CD14-positive monocyte (primary cell): ENCODE measurements around the gene NECTIN1. TPM values are rescaled to one million over a fixed set of nuclear protein-coding genes. Genes with fewer than 3 reads are reported as not detected.

ENCODE experiments used
- DNase-seq, 3 donors: peaks; one replicate each; pipeline ENCODE4 v3.0.0-alpha.2; 2011 to 2022
- H2AFZ ChIP-seq: 2 replicates; pipeline ENCODE4 v1.6.0; 2012; ENCODE audit warnings: mild to moderate bottlenecking, low read depth, low read length, inconsistent platforms; ENCODE audit not compliant: insufficient read depth, poor library complexity, severe bottlenecking
- H3K27ac ChIP-seq, 2 donors: 1 replicate in 1 of 2; 2 replicates in 1 of 2; pipeline ENCODE4 v1.5.1; 2012 to 2013; ENCODE audit warnings: low read length in 2 of 2, control low read depth in 1 of 2, inconsistent platforms in 1 of 2, low read depth in 1 of 2, mild to moderate bottlenecking in 1 of 2
- H3K27me3 ChIP-seq, 2 donors: one replicate each; pipeline versions ENCODE4 v1.6.0 to v1.6.1; 2011 to 2013; ENCODE audit warnings: low read length in 2 of 2; ENCODE audit not compliant: control insufficient read depth in 2 of 2, insufficient read depth in 2 of 2
- H3K36me3 ChIP-seq, 2 donors: replicated peaks in 1 of 2; 1 replicate in 1 of 2; 2 replicates in 1 of 2; pipeline versions ENCODE4 v1.5.1 to v1.6.1; 2012 to 2013; ENCODE audit warnings: low read length in 2 of 2, control low read depth in 1 of 2, inconsistent platforms in 1 of 2, mild to moderate bottlenecking in 1 of 2; ENCODE audit not compliant: insufficient read depth in 2 of 2, control insufficient read depth in 1 of 2
- H3K4me1 ChIP-seq, 2 donors: 1 replicate in 1 of 2; 2 replicates in 1 of 2; pipeline versions ENCODE4 v1.5.1 to v1.6.1; 2012 to 2013; ENCODE audit warnings: low read length in 2 of 2, control low read depth in 1 of 2, inconsistent platforms in 1 of 2, mild to moderate bottlenecking in 1 of 2, moderate library complexity in 1 of 2; ENCODE audit not compliant: insufficient read depth in 2 of 2, control insufficient read depth in 1 of 2
- H3K4me2 ChIP-seq: replicated peaks from 2 replicates; pipeline ENCODE3; 2012; ENCODE audit warnings: low read length, moderate library complexity, mild to moderate bottlenecking; ENCODE audit not compliant: poor library complexity, severe bottlenecking; ENCODE audit errors: extremely low read depth
- H3K4me3 ChIP-seq, 3 experiments: fragments of 200-600 bp in 1 of 3; sonication (generic) in 1 of 3; replicated peaks in 1 of 3; 1 replicate in 2 of 3; 2 replicates in 1 of 3; pipeline ENCODE4 v1.5.1; 2011 to 2013; ENCODE audit warnings: low read length in 3 of 3, mild to moderate bottlenecking in 3 of 3, control low read depth in 2 of 3, low read depth in 2 of 3, inconsistent platforms in 1 of 3, moderate library complexity in 1 of 3
- H3K79me2 ChIP-seq: 2 replicates; pipeline ENCODE4 v1.6.0; 2012; ENCODE audit warnings: mild to moderate bottlenecking, control low read depth, inconsistent platforms, low read length, moderate library complexity; ENCODE audit not compliant: insufficient read depth
- H3K9ac ChIP-seq: 2 replicates; pipeline ENCODE4 v1.6.0; 2017; ENCODE audit warnings: low read length, mild to moderate bottlenecking; ENCODE audit not compliant: insufficient read depth, poor library complexity, severe bottlenecking
- H3K9me3 ChIP-seq, 2 donors: replicated peaks in 1 of 2; 1 replicate in 1 of 2; 2 replicates in 1 of 2; pipeline versions ENCODE4 v1.5.1 to v1.6.1; 2012 to 2013; ENCODE audit warnings: low read length in 2 of 2, control low read depth in 1 of 2; ENCODE audit not compliant: control insufficient read depth in 1 of 2, insufficient read depth in 1 of 2
- H4K20me1 ChIP-seq: 2 replicates; pipeline ENCODE4 v1.6.0; 2012; ENCODE audit warnings: mild to moderate bottlenecking, low read length, control low read depth, moderate library complexity; ENCODE audit not compliant: insufficient read depth
- H3K27ac Mint-ChIP-seq, 7 donors: one replicate each; pipeline ENCODE4 v1.8.0; 2020; ENCODE audit warnings: mild to moderate bottlenecking in 7 of 7, mixed read lengths in 7 of 7, moderate library complexity in 6 of 7, inconsistent platforms in 2 of 7
- H3K27me3 Mint-ChIP-seq, 3 donors: one replicate each; pipeline ENCODE4 v1.8.0; 2021 to 2022; ENCODE audit warnings: low read depth in 3 of 3, mild to moderate bottlenecking in 3 of 3, mixed read lengths in 3 of 3, moderate library complexity in 3 of 3, inconsistent platforms in 1 of 3
- H3K36me3 Mint-ChIP-seq, 2 donors: one replicate each; pipeline ENCODE4 v1.8.0; 2020; ENCODE audit warnings: mixed read lengths in 2 of 2, inconsistent platforms in 1 of 2, mild to moderate bottlenecking in 1 of 2
- H3K4me1 Mint-ChIP-seq: one replicate; pipeline ENCODE4 v1.8.0; 2020; ENCODE audit warnings: mild to moderate bottlenecking, mixed read lengths
- H3K4me3 Mint-ChIP-seq, 2 donors: one replicate each; pipeline ENCODE4 v1.8.0; 2020; ENCODE audit warnings: mild to moderate bottlenecking in 2 of 2, mixed read lengths in 2 of 2, moderate library complexity in 1 of 2
- H3K9me3 Mint-ChIP-seq, 7 donors: one replicate each; pipeline ENCODE4 v1.8.0; 2020 to 2022; ENCODE audit warnings: mixed read lengths in 7 of 7, mild to moderate bottlenecking in 6 of 7, moderate library complexity in 6 of 7, inconsistent platforms in 2 of 7
- CTCF ChIP-seq: fragments of 200-600 bp; IDR thresholded peaks from one replicate; pipeline ENCODE4 v1.8.0; 2022; ENCODE audit warnings: antibody characterized with exemption, mild to moderate bottlenecking
- WGBS: methylation state at CpG from one replicate; pipeline ENCODE4 v1.1.5; 2013; ENCODE audit warnings: missing lambda C conversion rate; ENCODE audit not compliant: insufficient coverage; 5-methylcytosine and 5-hydroxymethylcytosine counted together
- intact Hi-C, 2 donors: fragments of 100-400 bp; cut with micrococcal nuclease; formaldehyde crosslinking; loops; one replicate each; pipeline versions ENCODE4 v1.15.0 to v1.15.1; 2023
- polyA plus RNA-seq, 3 donors: library from polyadenylated mRNA; depleted of rRNA in 1 of 3; unstranded in 2 of 3; stranded (reverse) in 1 of 3; fragments of 300-500 nt in 2 of 3; fragments of >200 nt in 1 of 3; fragmentation: Illumina TruSeq in 2 of 3; gene quantifications; 1 replicate in 2 of 3; 2 replicates in 1 of 3; pipeline ENCODE4 v1.2.3, GENCODE V29; 2012 to 2021

The NECTIN1 gene
- polyA plus RNA-seq, 3 donors: 0.53 to 8.3 (median 0.85) TPM

DNA sequence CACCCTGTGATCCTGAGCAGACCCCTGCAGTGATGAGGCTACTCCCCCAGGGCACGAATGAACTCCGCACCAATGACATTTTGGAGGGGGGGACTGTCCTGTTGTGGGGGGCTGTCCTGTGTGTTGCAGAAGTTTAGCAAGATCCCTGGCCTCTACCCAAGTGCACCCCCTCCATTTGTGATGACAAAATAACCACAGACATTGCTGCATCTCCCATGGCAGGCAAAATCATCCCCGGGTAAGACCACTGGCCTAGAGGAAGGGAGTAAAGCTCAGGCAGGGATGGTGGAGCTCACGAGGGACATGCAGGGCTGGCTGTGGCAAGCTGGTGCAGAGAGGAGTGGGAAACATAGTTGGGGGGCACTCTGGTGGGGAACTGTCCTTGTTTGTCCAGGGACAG is 40.6 kb downstream of the NECTIN1 start:
- Histone ChIP-seq H3K9me3 (no peaks in the 10 kb centered on the region), H3K4me3 (no peak overlapping the region), H3K36me3 (no peaks in the 10 kb centered on the region), H2AFZ (no peak overlapping the region), H3K27me3 (no peaks in the 10 kb centered on the region), H3K4me2 (no peak overlapping the region), H3K79me2 (no peaks in the 10 kb centered on the region), H3K4me1 (peaks cover 34 to 46% of the 10 kb centered on the region in 2 donors), H3K9ac (peak overlapping the region; percentile 25), H4K20me1 (peaks cover 20% of the 10 kb centered on the region), H3K27ac (no peak overlapping the region)
- Mint-ChIP-seq H3K4me1 (peaks cover 61% of the 10 kb centered on the region), H3K9me3 (no peaks in the 10 kb centered on the region), H3K4me3 (no peak overlapping the region), H3K27ac (peak overlapping the region in 2 of 7 donors; percentile 16 to 63), H3K27me3 (peaks cover 0 to 5% (median 4%) of the 10 kb centered on the region in 3 donors), H3K36me3 (peaks cover 0 to 3% of the 10 kb centered on the region in 2 donors)
- 0% methylated on average over 2 of the region's 4 CpGs for WGBS
- intact Hi-C loops: no loop called here
- no peak for DNase-seq
- TF ChIP-seq CTCF: no peak

DNA sequence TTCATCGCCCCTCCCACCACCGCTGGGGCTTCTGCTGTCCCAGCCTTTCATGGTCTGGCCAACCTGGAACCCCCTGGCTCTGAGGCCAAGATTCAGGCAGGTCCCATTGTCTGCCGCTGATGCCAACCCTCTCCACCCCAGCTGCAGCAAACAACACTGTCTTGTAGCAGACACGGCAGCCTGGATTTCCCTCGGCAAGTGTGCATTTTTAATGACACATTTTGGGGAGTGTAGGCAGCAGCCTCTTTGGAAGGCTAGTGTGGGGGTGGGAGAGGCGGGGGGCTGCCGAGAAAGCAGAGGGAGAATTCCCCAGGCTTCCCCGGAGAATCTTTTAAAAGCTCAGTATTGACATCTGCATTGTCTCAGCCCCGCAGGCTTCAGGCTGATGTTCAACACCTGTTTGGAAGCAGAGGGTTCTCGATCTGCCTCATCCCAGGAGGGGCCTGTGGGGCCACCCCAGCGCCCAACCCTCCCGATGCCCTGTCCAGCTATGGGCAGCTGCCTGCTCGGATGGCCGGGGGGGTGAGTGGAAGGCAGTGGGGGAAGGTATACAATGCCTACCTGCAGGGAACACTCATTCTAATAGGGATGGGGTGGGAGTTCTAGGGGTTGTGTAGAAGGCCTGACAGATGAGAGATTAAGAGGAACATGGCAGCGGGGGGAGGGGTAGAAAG is 41.5 kb downstream of the NECTIN1 start:
- peaks cover 20% of the 10 kb centered on the region for H4K20me1 ChIP-seq
- no peaks in the 10 kb centered on the region for H3K36me3 ChIP-seq
- no peak for DNase-seq
- H3K4me1 ChIP-seq: peaks cover 34 to 46% of the 10 kb centered on the region in 2 donors
- intact Hi-C loops: no loop called here
- WGBS: 95% methylated on average over 12 of the region's 15 CpGs
- Mint-ChIP-seq H3K36me3 (no peaks in the 10 kb centered on the region), H3K4me1 (peaks cover 63% of the 10 kb centered on the region), H3K27ac (peak overlapping the region in 1 of 7 donors; percentile 28), H3K4me3 (peak overlapping the region in 1 of 2 donors; percentile 19), H3K27me3 (peaks cover 0 to 5% (median 4%) of the 10 kb centered on the region in 3 donors), H3K9me3 (no peaks in the 10 kb centered on the region)
- no peak for TF ChIP-seq CTCF
- no peak overlapping the region for H3K27ac ChIP-seq
- H3K9ac ChIP-seq: peak overlapping the region; percentile 25
- H3K9me3 ChIP-seq: no peaks in the 10 kb centered on the region
- H3K79me2 ChIP-seq: no peaks in the 10 kb centered on the region
- no peak overlapping the region for H3K4me2 ChIP-seq
- H3K27me3 ChIP-seq: no peaks in the 10 kb centered on the region
- H2AFZ ChIP-seq: no peak overlapping the region
- H3K4me3 ChIP-seq: no peak overlapping the region
